Activated T-helper 2 cell treated with anti-CD3 and anti-CD28 coated beads, Interferon-gamma antibody, Interleukin-2, Interleukin-4, amounts not matched to agents 10 μg/mL and 5 μg/mL and 100 μg/mL, durations not matched to agents 14 hours and 24 hours and 36 hours (primary cell): Measurements from ENCODE around the gene EIF2B5. TPM values are rescaled to one million over a fixed set of nuclear protein-coding genes. Genes with fewer than 3 reads are reported as not detected.
A peak's percentile ranks its signal among the peaks of the same experiment; 100 is the strongest.
"Not testable (repeated sequence)": the region's sequence is repeated elsewhere in the genome, so short reads cannot be mapped to it uniquely, and the experiment has no call there.

Experiments
- DNase-seq: peaks from one replicate; pipeline ENCODE4 v3.0.0; 2021; ENCODE audit warnings: low spot score
- H3K27ac Mint-ChIP-seq: one replicate; pipeline ENCODE4 v1.8.0; 2021; ENCODE audit warnings: mixed read lengths
- H3K27me3 Mint-ChIP-seq: one replicate; pipeline ENCODE4 v1.8.0; 2021; ENCODE audit warnings: low read depth, mixed read lengths
- H3K36me3 Mint-ChIP-seq: one replicate; pipeline ENCODE4 v1.8.0; 2021; ENCODE audit warnings: low read depth, mixed read lengths
- H3K4me1 Mint-ChIP-seq: one replicate; pipeline ENCODE4 v1.8.0; 2021; ENCODE audit warnings: low read depth, mixed read lengths
- H3K4me3 Mint-ChIP-seq: one replicate; pipeline ENCODE4 v1.8.0; 2021; ENCODE audit warnings: low read depth, mild to moderate bottlenecking, moderate library complexity, mixed read lengths
- H3K9me3 Mint-ChIP-seq: one replicate; pipeline ENCODE4 v1.8.0; 2021; ENCODE audit warnings: mixed read lengths
- intact Hi-C: fragments of 100-400 bp; cut with micrococcal nuclease; formaldehyde crosslinking; loops from one replicate; pipeline ENCODE4 v1.15.1; 2023
- total RNA-seq: library from RNA; stranded (reverse); gene quantifications from 2 replicates; pipeline ENCODE4 v1.2.3, GENCODE V29; 2022

The EIF2B5 gene
- total RNA-seq: 70.2 and 75.0 TPM in 2 replicates

- DNase-seq: peak; percentile 83
- Mint-ChIP-seq H3K27ac (peak within 1 kb of the TSS; percentile 92), H3K4me1 (peaks cover 21% of the 10 kb centered on the region), H3K9me3 (no peaks in the 10 kb centered on the region), H3K27me3 (peaks cover 2% of the 10 kb centered on the region), H3K4me3 (peak within 1 kb of the TSS; percentile 91), H3K36me3 (peaks cover 30% of the 10 kb centered on the region)
- intact Hi-C loops: loop anchor here (1.0 to 10.0 kb wide), 6 partner anchors 21 to 241 kb away; partner anchors contain the start of genes ABCC5, ABCF3, AP2M1 and EEF1AKMT4
These were observed at the start of gene EIF2B5 for GRCh38 chr3:184135149-184135910. TSS of gene EIF2B5 (plus strand) at chr3:184135358. CDS start at chr3:184135386, 28 bp downstream.

GRCh38 chr3:184085389-184085852, 49.7 kb upstream of the EIF2B5 start:
- peaks cover 17% of the 10 kb centered on the region for H3K9me3 Mint-ChIP-seq
- peaks cover 5% of the 10 kb centered on the region for H3K36me3 Mint-ChIP-seq
- no peak overlapping the region for H3K27ac Mint-ChIP-seq
- intact Hi-C loops: no loop called here
- no peak for DNase-seq
- H3K4me1 Mint-ChIP-seq: peaks cover 6% of the 10 kb centered on the region
- H3K27me3 Mint-ChIP-seq: no peaks in the 10 kb centered on the region
- no peak overlapping the region for H3K4me3 Mint-ChIP-seq

GRCh38 chr3:184092199-184092598, 43.0 kb upstream of the EIF2B5 start:
- no peaks in the 10 kb centered on the region for H3K4me1 Mint-ChIP-seq

GRCh38 chr3:184096811-184097383, 38.3 kb upstream of the EIF2B5 start, which contains the start of gene HTR3E:
TSS of gene HTR3E (plus strand) at chr3:184097064. CDS start at chr3:184097530, 466 bp downstream.
- no peaks in the 10 kb centered on the region for H3K27me3 Mint-ChIP-seq
- DNase-seq: no peak
- intact Hi-C loops: no loop called here
- H3K9me3 Mint-ChIP-seq: peaks cover 15% of the 10 kb centered on the region
- H3K4me3 Mint-ChIP-seq: no peak within 1 kb of the TSS
- no peak within 1 kb of the TSS for H3K27ac Mint-ChIP-seq
- H3K4me1 Mint-ChIP-seq: no peaks in the 10 kb centered on the region
- H3K36me3 Mint-ChIP-seq: peaks cover 6% of the 10 kb centered on the region

More at GRCh38 chr3:184092199-184092598, 43.0 kb upstream of the EIF2B5 start:
- no peak for DNase-seq
- Mint-ChIP-seq H3K36me3 (peaks cover 6% of the 10 kb centered on the region), H3K4me3 (no peak overlapping the region), H3K27ac (no peak overlapping the region), H3K9me3 (peaks cover 21% of the 10 kb centered on the region), H3K27me3 (peaks cover 2% of the 10 kb centered on the region)
- intact Hi-C loops: no loop called here

GRCh38 chr3:184097556-184097955, 37.6 kb upstream of the EIF2B5 start:
- intact Hi-C loops: no loop called here
- DNase-seq: no peak
- Mint-ChIP-seq H3K4me3 (no peak overlapping the region), H3K9me3 (peaks cover 8% of the 10 kb centered on the region), H3K27me3 (no peaks in the 10 kb centered on the region), H3K36me3 (no peaks in the 10 kb centered on the region), H3K4me1 (no peaks in the 10 kb centered on the region), H3K27ac (no peak overlapping the region)

GRCh38 chr3:184099806-184100686, 35.1 kb upstream of the EIF2B5 start:
- no peaks in the 10 kb centered on the region for H3K4me1 Mint-ChIP-seq
- intact Hi-C loops: no loop called here
- no peaks in the 10 kb centered on the region for H3K9me3 Mint-ChIP-seq
- H3K4me3 Mint-ChIP-seq: no peak overlapping the region
- H3K27me3 Mint-ChIP-seq: no peaks in the 10 kb centered on the region
- H3K36me3 Mint-ChIP-seq: no peaks in the 10 kb centered on the region
- H3K27ac Mint-ChIP-seq: no peak overlapping the region
- DNase-seq: no peak

DNA sequence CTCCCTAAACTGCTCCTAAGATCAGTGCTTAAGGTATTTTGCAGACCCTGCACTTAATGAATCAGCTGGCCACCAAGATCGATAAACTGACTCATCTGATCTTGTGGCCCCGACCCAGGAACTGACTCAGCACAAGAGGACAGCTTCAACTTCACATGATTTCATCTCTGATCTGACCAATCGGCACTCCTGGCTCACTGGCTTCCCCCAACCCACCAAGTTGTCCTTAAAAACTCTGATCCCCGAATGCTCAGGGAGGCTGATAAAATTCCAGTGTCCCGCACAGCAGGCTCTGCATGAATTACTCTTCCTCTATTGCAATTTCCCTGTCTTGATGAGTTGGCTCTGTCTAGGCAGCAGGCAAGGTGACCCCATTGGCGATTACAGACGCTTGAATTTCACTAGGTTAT, 24.8 kb upstream of the EIF2B5 start:
- H3K4me1 Mint-ChIP-seq: peaks cover 2% of the 10 kb centered on the region
- peaks cover 6% of the 10 kb centered on the region for H3K27me3 Mint-ChIP-seq
- no peaks in the 10 kb centered on the region for H3K36me3 Mint-ChIP-seq
- no peaks in the 10 kb centered on the region for H3K9me3 Mint-ChIP-seq
- intact Hi-C loops: no loop called here
- H3K27ac Mint-ChIP-seq: no peak overlapping the region
- H3K4me3 Mint-ChIP-seq: no peak overlapping the region
- DNase-seq: no peak

GRCh38 chr3:184116017-184116416, 19.1 kb upstream of the EIF2B5 start:
- Mint-ChIP-seq H3K9me3 (no peaks in the 10 kb centered on the region), H3K4me3 (no peak overlapping the region), H3K27me3 (peaks cover 11% of the 10 kb centered on the region), H3K27ac (no peak overlapping the region), H3K36me3 (no peaks in the 10 kb centered on the region), H3K4me1 (no peaks in the 10 kb centered on the region)
- intact Hi-C loops: no loop called here
- no peak for DNase-seq

DNA sequence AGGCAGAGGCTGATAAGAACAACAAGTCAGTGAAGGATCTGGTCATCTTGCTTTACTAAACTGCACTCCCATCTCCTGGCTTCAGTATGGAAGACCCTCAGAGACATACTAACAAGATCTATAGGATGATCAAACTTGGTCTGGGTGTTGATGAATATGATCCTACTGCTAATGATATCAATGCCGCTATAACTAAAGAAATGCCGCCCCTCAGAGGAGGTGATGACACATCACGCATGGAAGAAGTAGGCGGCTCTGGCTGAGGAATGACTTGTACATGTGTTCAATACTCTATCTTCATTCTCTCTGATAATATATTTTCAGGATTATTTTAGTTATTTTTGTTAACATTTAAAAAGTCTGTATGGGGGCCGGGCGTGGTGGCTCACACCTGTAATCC, 17.5 kb upstream of the EIF2B5 start:
- no peak overlapping the region for H3K27ac Mint-ChIP-seq
- no peak overlapping the region for H3K4me3 Mint-ChIP-seq
- intact Hi-C loops: no loop called here
- peaks cover 11% of the 10 kb centered on the region for H3K27me3 Mint-ChIP-seq
- H3K9me3 Mint-ChIP-seq: no peaks in the 10 kb centered on the region
- H3K4me1 Mint-ChIP-seq: no peaks in the 10 kb centered on the region
- DNase-seq: no peak
- no peaks in the 10 kb centered on the region for H3K36me3 Mint-ChIP-seq

GRCh38 chr3:184121031-184121430, 14.1 kb upstream of the EIF2B5 start:
- DNase-seq, H3K4me1 Mint-ChIP-seq, H3K27me3 Mint-ChIP-seq, H3K4me3 Mint-ChIP-seq, H3K27ac Mint-ChIP-seq, intact Hi-C loops, H3K36me3 Mint-ChIP-seq, H3K9me3 Mint-ChIP-seq: not testable (repeated sequence)

- H3K27me3 Mint-ChIP-seq: peaks cover 2% of the 10 kb centered on the region
- no peak overlapping the region for H3K4me3 Mint-ChIP-seq
- no peaks in the 10 kb centered on the region for H3K9me3 Mint-ChIP-seq
- no peak overlapping the region for H3K27ac Mint-ChIP-seq
- peaks cover 2% of the 10 kb centered on the region for H3K4me1 Mint-ChIP-seq
- intact Hi-C loops: no loop called here
- no peaks in the 10 kb centered on the region for H3K36me3 Mint-ChIP-seq
- DNase-seq: no peak
These were observed 9.2 kb upstream of the EIF2B5 start for GRCh38 chr3:184126006-184126405.

- no peak for DNase-seq
- H3K4me1 Mint-ChIP-seq: peaks cover 4% of the 10 kb centered on the region
- no peaks in the 10 kb centered on the region for H3K36me3 Mint-ChIP-seq
- no peak overlapping the region for H3K4me3 Mint-ChIP-seq
- H3K27ac Mint-ChIP-seq: no peak overlapping the region
- peaks cover 4% of the 10 kb centered on the region for H3K27me3 Mint-ChIP-seq
- no peaks in the 10 kb centered on the region for H3K9me3 Mint-ChIP-seq
- intact Hi-C loops: no loop called here
These were observed 6.1 kb upstream of the EIF2B5 start for GRCh38 chr3:184129012-184129411.
